Transverse colon (tissue), 4 donors: ENCODE measurements around the gene ARHGAP42.

Experiments used
- POLR2AphosphoS5 ChIP-seq, 3 donors: sonication (generic); formaldehyde crosslinking; IDR thresholded peaks; one replicate each; pipeline ENCODE4 v1.6.1; 2016; ENCODE audit warnings: antibody characterized with exemption in 3 of 3
- TF ChIP-seq, protein P1 (sequence below), 5 experiments: fragments of 200-600 bp in 3 of 5; fragments of 450-650 bp in 2 of 5; sonication (generic) in 3 of 5; IDR thresholded peaks; 1 replicate in 2 of 5; 2 replicates in 3 of 5; pipeline ENCODE4 v1.5.1; 2016 to 2017; ENCODE audit warnings: antibody characterized with exemption in 5 of 5, inconsistent platforms in 3 of 5, mild to moderate bottlenecking in 2 of 5, moderate library complexity in 1 of 5

DNA sequence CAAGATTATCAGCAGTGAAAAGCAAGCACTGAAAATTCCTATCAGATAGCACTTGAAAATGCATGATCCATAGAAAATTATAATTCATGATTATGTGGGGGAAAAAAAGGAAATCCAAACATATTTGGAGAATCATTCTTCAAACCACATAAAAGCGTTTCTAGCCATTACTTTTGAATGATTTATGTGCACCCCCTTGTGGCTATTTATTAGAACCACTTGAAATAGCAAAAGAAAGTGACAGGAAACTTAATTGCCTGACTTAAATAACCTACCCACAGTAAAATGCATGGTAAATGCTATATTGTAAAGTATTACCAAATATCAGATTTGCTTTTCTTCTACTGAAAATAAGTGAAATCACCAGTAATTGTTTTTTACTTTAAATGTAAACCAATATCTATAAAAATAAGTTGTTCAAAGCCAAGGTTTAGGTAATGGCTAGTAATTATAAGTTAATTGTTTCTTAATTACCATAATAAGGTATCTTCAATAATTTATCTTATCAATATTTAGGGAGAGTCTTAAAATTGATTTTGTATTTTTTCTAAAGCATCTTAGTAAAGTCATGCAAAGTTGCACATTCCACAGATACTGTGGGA lies 168.5 kb downstream of the ARHGAP42 start:
- TF ChIP-seq, protein P1, sequence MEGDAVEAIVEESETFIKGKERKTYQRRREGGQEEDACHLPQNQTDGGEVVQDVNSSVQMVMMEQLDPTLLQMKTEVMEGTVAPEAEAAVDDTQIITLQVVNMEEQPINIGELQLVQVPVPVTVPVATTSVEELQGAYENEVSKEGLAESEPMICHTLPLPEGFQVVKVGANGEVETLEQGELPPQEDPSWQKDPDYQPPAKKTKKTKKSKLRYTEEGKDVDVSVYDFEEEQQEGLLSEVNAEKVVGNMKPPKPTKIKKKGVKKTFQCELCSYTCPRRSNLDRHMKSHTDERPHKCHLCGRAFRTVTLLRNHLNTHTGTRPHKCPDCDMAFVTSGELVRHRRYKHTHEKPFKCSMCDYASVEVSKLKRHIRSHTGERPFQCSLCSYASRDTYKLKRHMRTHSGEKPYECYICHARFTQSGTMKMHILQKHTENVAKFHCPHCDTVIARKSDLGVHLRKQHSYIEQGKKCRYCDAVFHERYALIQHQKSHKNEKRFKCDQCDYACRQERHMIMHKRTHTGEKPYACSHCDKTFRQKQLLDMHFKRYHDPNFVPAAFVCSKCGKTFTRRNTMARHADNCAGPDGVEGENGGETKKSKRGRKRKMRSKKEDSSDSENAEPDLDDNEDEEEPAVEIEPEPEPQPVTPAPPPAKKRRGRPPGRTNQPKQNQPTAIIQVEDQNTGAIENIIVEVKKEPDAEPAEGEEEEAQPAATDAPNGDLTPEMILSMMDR (IDR thresholded peaks at IDR 0.05): peak; percentile 47 to 64 (median 59)
- TF ChIP-seq POLR2AphosphoS5 (IDR thresholded peaks at IDR 0.05): no peak
